Smooth muscle cell (in vitro differentiated cells): Measurements from ENCODE around the gene MBNL3. TPM values are rescaled to one million over a fixed set of nuclear protein-coding genes. Genes with fewer than 3 reads are reported as not detected.

ENCODE experiments used
- DNase-seq: peaks from one replicate; lab custom pipeline; 2025; ENCODE audit not compliant: unreplicated experiment; lab: John Stamatoyannopoulos, UW
- H2AFZ ChIP-seq: fragments of 200-600 bp; sonication (generic); 2 replicates; pipeline ENCODE4 v1.6.0; 2016; ENCODE audit warnings: antibody characterized with exemption, low read depth, mild to moderate bottlenecking
- H3F3A ChIP-seq: fragments of 200-600 bp; sonication (generic); 2 replicates; pipeline ENCODE4 v1.6.0; 2017; ENCODE audit warnings: antibody characterized with exemption, low read depth
- H3K27ac ChIP-seq: fragments of 200-600 bp; sonication (generic); 2 replicates; pipeline ENCODE4 v1.5.1; 2016; ENCODE audit warnings: low read depth, mild to moderate bottlenecking
- H3K27me3 ChIP-seq: fragments of 200-600 bp; sonication (generic); 2 replicates; pipeline ENCODE4 v1.6.1; 2016; ENCODE audit warnings: low read depth, mild to moderate bottlenecking
- H3K36me3 ChIP-seq: fragments of 200-600 bp; sonication (generic); 2 replicates; pipeline ENCODE4 v1.5.1; 2016; ENCODE audit warnings: low read depth
- H3K4me1 ChIP-seq: fragments of 200-600 bp; sonication (generic); 2 replicates; pipeline ENCODE4 v1.5.1; 2016; ENCODE audit warnings: low read depth
- H3K4me2 ChIP-seq: fragments of 200-600 bp; sonication (generic); 2 replicates; pipeline ENCODE4 v1.6.0; 2016; ENCODE audit warnings: mild to moderate bottlenecking
- H3K4me3 ChIP-seq: fragments of 200-600 bp; sonication (generic); 2 replicates; pipeline ENCODE4 v1.5.1; 2016; ENCODE audit warnings: mild to moderate bottlenecking
- H3K79me2 ChIP-seq: fragments of 200-600 bp; sonication (generic); 2 replicates; pipeline ENCODE4 v1.6.0; 2016; ENCODE audit warnings: low read depth, mild to moderate bottlenecking
- H3K9ac ChIP-seq: fragments of 200-600 bp; sonication (generic); 2 replicates; pipeline ENCODE4 v1.6.0; 2016; ENCODE audit warnings: low read depth
- H3K9me3 ChIP-seq: fragments of 200-600 bp; sonication (generic); replicated peaks from 2 replicates; pipeline ENCODE4 v1.5.1; 2016; ENCODE audit warnings: low read depth
- H4K20me1 ChIP-seq: fragments of 200-600 bp; sonication (generic); 2 replicates; pipeline ENCODE4 v1.6.0; 2016; ENCODE audit warnings: low read depth
- WGBS: methylation state at CpG from one replicate; pipeline ENCODE4 v1.1.7; 2016; ENCODE audit warnings: low lambda C conversion rate; 5-methylcytosine and 5-hydroxymethylcytosine counted together
- polyA plus RNA-seq: library from polyadenylated mRNA; unstranded; fragments of >200 nt; fragmentation: Nextera tagmentation; extraction: Ambion mirVana; gene quantifications from 2 replicates; pipeline ENCODE4 v1.2.1, GENCODE V29; 2016
- total RNA-seq: library from RNA; depleted of rRNA; stranded (reverse); fragments of >200 nt; gene quantifications from 2 replicates; pipeline ENCODE4 v1.2.3, GENCODE V29; 2014
- TF ChIP-seq, protein P1 (sequence below): fragments of 200-600 bp; sonication (generic); IDR thresholded peaks from 2 replicates; pipeline ENCODE4 v1.5.1; 2017; ENCODE audit warnings: borderline replicate concordance, mild to moderate bottlenecking, antibody characterized with exemption; ENCODE audit not compliant: insufficient read depth, poor library complexity, severe bottlenecking

MBNL3 gene
- total and polyA plus RNA-seq, 2 experiments from 2014 or later: 15.7 to 49.0 TPM

- DNase-seq: no peak
- Histone ChIP-seq H3K4me1 (no peaks in the 10 kb centered on the region), H3F3A (no peaks in the 10 kb centered on the region), H3K27ac (no peak overlapping the region), H3K9ac (no peak overlapping the region), H3K4me2 (no peak overlapping the region), H4K20me1 (no peaks in the 10 kb centered on the region), H3K36me3 (no peaks in the 10 kb centered on the region), H3K79me2 (no peaks in the 10 kb centered on the region), H3K4me3 (no peak overlapping the region), H3K9me3 (no peaks in the 10 kb centered on the region), H3K27me3 (no peaks in the 10 kb centered on the region), H2AFZ (no peak overlapping the region)
- 53% methylated on average over 2 of the region's 2 CpGs for WGBS
- TF ChIP-seq, protein P1, sequence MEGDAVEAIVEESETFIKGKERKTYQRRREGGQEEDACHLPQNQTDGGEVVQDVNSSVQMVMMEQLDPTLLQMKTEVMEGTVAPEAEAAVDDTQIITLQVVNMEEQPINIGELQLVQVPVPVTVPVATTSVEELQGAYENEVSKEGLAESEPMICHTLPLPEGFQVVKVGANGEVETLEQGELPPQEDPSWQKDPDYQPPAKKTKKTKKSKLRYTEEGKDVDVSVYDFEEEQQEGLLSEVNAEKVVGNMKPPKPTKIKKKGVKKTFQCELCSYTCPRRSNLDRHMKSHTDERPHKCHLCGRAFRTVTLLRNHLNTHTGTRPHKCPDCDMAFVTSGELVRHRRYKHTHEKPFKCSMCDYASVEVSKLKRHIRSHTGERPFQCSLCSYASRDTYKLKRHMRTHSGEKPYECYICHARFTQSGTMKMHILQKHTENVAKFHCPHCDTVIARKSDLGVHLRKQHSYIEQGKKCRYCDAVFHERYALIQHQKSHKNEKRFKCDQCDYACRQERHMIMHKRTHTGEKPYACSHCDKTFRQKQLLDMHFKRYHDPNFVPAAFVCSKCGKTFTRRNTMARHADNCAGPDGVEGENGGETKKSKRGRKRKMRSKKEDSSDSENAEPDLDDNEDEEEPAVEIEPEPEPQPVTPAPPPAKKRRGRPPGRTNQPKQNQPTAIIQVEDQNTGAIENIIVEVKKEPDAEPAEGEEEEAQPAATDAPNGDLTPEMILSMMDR: no peak
Observed at GRCh38 chrX:132497432-132497831, 8.6 kb upstream of the MBNL3 start.

- no peaks in the 10 kb centered on the region for H4K20me1 ChIP-seq
- H3K4me1 ChIP-seq: no peaks in the 10 kb centered on the region
- H3K9ac ChIP-seq: no peak overlapping the region
- TF ChIP-seq, protein P1: no peak
- no peaks in the 10 kb centered on the region for H3K9me3 ChIP-seq
- no peak overlapping the region for H2AFZ ChIP-seq
- H3K27me3 ChIP-seq: no peaks in the 10 kb centered on the region
- H3K4me3 ChIP-seq: no peak overlapping the region
- no peaks in the 10 kb centered on the region for H3F3A ChIP-seq
- H3K36me3 ChIP-seq: no peaks in the 10 kb centered on the region
- H3K4me2 ChIP-seq: no peak overlapping the region
- no peak for DNase-seq
- WGBS: 68% methylated on average over 1 of the region's 1 CpG
- peaks cover under 1% of the 10 kb centered on the region for H3K79me2 ChIP-seq
- H3K27ac ChIP-seq: no peak overlapping the region
Observed at GRCh38 chrX:132493095-132493494, 4.3 kb upstream of the MBNL3 start.

DNA sequence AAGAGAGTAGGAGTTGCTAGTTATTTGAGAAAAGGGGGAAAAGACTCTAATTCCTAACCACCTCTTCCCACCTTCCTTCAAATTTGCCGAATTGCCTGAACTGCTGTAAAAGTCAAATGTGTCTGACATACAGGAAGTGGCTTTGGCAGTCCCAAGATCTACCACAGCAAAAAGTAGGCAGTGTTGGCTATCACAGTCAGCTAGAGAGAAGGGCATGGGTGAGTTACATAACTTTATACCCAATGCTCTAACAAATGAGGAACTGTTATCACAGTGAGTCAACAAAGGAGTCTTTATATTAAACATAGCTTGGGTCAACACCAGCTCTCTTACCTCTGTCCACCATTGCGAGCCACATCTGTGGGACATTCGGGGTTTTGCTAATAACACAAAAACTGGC lies 2.4 kb upstream of the MBNL3 start:
- Histone ChIP-seq H3K4me1 (no peaks in the 10 kb centered on the region), H4K20me1 (no peaks in the 10 kb centered on the region), H3K36me3 (no peaks in the 10 kb centered on the region), H3K79me2 (peaks cover 17% of the 10 kb centered on the region), H3K4me2 (no peak overlapping the region), H2AFZ (no peak overlapping the region), H3K9me3 (no peaks in the 10 kb centered on the region), H3K4me3 (no peak overlapping the region), H3F3A (no peaks in the 10 kb centered on the region), H3K27me3 (no peaks in the 10 kb centered on the region), H3K9ac (no peak overlapping the region), H3K27ac (no peak overlapping the region)
- TF ChIP-seq, protein P1: no peak
- DNase-seq: no peak
- WGBS: 75% methylated on average over 3 of the region's 3 CpGs
